GM12878 (cell line): ENCODE data around the gene CD207. TPM values are rescaled to one million over a fixed set of nuclear protein-coding genes. Genes with fewer than 3 reads are reported as not detected.

Experiments
- ATAC-seq: fragments of 200-7000 bp; cut with Tn5 transposase; 3 replicates; pipeline ENCODE4 v1.9.1; 2020; ENCODE audit warnings: mild to moderate bottlenecking, moderate library complexity
- BruUV-seq: library from RNA; stranded (reverse); fragments of 400-500 nt; replicated peaks from 2 replicates; lab custom pipeline; 2021; lab: Mats Ljungman, UMichigan
- CTCF ChIA-PET: fragments of 300-600 bp; sonication (Branson Sonifier 250); formaldehyde crosslinking; extraction: SDS; loops from one replicate; lab custom pipeline; 2021; ENCODE audit warnings: inconsistent platforms; lab: Yijun Ruan, JAX
- POLR2A ChIA-PET: fragments of 350-600 bp; formaldehyde crosslinking; extraction: SDS; loops from one replicate; lab custom pipeline; 2021; ENCODE audit warnings: inconsistent platforms; lab: Charles Lee
- RAD21 ChIA-PET: fragments of 300-600 bp; sonication (Branson Sonifier 250); formaldehyde crosslinking; loops from one replicate; lab custom pipeline; 2023; ENCODE audit warnings: antibody characterized with exemption; ENCODE audit not compliant: unreplicated experiment; lab: Charles Lee
- SMC1A ChIA-PET: fragments of 300-600 bp; sonication (Branson Sonifier 250); formaldehyde crosslinking; loops from one replicate; lab custom pipeline; 2023; ENCODE audit not compliant: unreplicated experiment, uncharacterized antibody; lab: Charles Lee
- DNase-seq: peaks from one replicate; pipeline ENCODE4 v3.0.0-alpha.2; 2011; ENCODE audit warnings: low read depth, low spot score
- FAIRE-seq: peaks from 3 replicates; lab custom pipeline; 2011; peaks lifted over from hg19 to GRCh38; lab: Jason Lieb, UNC
- H2AFZ ChIP-seq: 2 replicates; pipeline ENCODE4 v1.6.0; 2011; ENCODE audit warnings: low read depth, low read length, control low read depth; ENCODE audit not compliant: control insufficient read depth
- H3K27ac ChIP-seq: 2 replicates; pipeline ENCODE4 v1.5.1; 2011; ENCODE audit warnings: control low read depth; ENCODE audit not compliant: control insufficient read depth, insufficient read depth
- H3K27me3 ChIP-seq, 2 experiments: replicated peaks in 1 of 2; 2 replicates each; pipeline versions ENCODE4 v1.6.0 to v1.6.1; 2011; ENCODE audit warnings: low read length in 1 of 2; ENCODE audit not compliant: control insufficient read depth in 2 of 2, insufficient read depth in 2 of 2
- H3K36me3 ChIP-seq, 2 experiments: 2 replicates each; pipeline ENCODE4 v1.5.1; 2011; ENCODE audit warnings: low read length in 1 of 2; ENCODE audit not compliant: control insufficient read depth in 2 of 2, insufficient read depth in 2 of 2
- H3K4me1 ChIP-seq: 2 replicates; pipeline ENCODE4 v1.6.1; 2011; ENCODE audit warnings: mild to moderate bottlenecking, low read length, moderate library complexity, mixed read lengths; ENCODE audit not compliant: control insufficient read depth, insufficient read depth
- H3K4me2 ChIP-seq: 2 replicates; pipeline ENCODE4 v1.6.0; 2011; ENCODE audit warnings: control low read depth; ENCODE audit not compliant: control insufficient read depth, insufficient read depth
- H3K4me3 ChIP-seq: fragments of 200-600 bp; sonication (generic); 2 replicates; pipeline ENCODE4 v1.5.1; 2016
- H3K79me2 ChIP-seq: 2 replicates; pipeline ENCODE4 v1.6.0; 2011; ENCODE audit warnings: low read length; ENCODE audit not compliant: control insufficient read depth, insufficient read depth
- H3K9ac ChIP-seq: 2 replicates; pipeline ENCODE4 v1.8.0; 2011; ENCODE audit warnings: low read length, control low read depth, mixed read lengths; ENCODE audit not compliant: control insufficient read depth, insufficient read depth
- H3K9me3 ChIP-seq: replicated peaks from 3 replicates; pipeline ENCODE4 v1.5.1; 2011; ENCODE audit warnings: mild to moderate bottlenecking, low read length; ENCODE audit not compliant: control insufficient read depth, insufficient read depth
- H4K20me1 ChIP-seq: 2 replicates; pipeline ENCODE4 v1.6.0; 2011; ENCODE audit not compliant: control insufficient read depth, insufficient read depth
- CHD1 ChIP-seq: IDR thresholded peaks from 2 replicates; pipeline ENCODE4 v1.6.1; 2012; ENCODE audit warnings: low read depth, low read length, improper control_type of control experiment
- CREM ChIP-seq: IDR thresholded peaks from 2 replicates; pipeline ENCODE4 v1.6.1; 2014; ENCODE audit warnings: antibody characterized with exemption, low read depth
- E2F4 ChIP-seq: IDR thresholded peaks from 2 replicates; pipeline ENCODE4 v1.6.1; 2012; ENCODE audit warnings: low read depth, low read length, improper control_type of control experiment
- E4F1 ChIP-seq: fragments of 450-650 bp; IDR thresholded peaks from 2 replicates; pipeline ENCODE4 v1.6.1; 2018; ENCODE audit warnings: borderline replicate concordance, mild to moderate bottlenecking; ENCODE audit not compliant: partially characterized antibody
- HDGF ChIP-seq: fragments of 450-650 bp; IDR thresholded peaks from 2 replicates; pipeline ENCODE4 v1.6.1; 2016; ENCODE audit warnings: antibody characterized with exemption
- JUND ChIP-seq: IDR thresholded peaks from 2 replicates; pipeline ENCODE4 v1.6.1; 2012; ENCODE audit warnings: low read depth, mild to moderate bottlenecking, low read length, improper control_type of control experiment, moderate library complexity
- KAT2A ChIP-seq: conservative IDR thresholded peaks from 2 replicates; pipeline ENCODE4 v1.6.1; 2011; ENCODE audit warnings: low read depth, low read length; ENCODE audit not compliant: control insufficient read depth
- NR2C1 ChIP-seq: fragments of 450-650 bp; IDR thresholded peaks from 2 replicates; pipeline ENCODE4 v1.6.1; 2017; ENCODE audit warnings: antibody characterized with exemption, mild to moderate bottlenecking, moderate library complexity
- POLR2A ChIP-seq: IDR thresholded peaks from 2 replicates; pipeline ENCODE4 v1.6.1; 2011; ENCODE audit warnings: low read depth, mild to moderate bottlenecking, low read length
- POU2F2 ChIP-seq: IDR thresholded peaks from 3 replicates; pipeline ENCODE4 v1.6.1; 2011; ENCODE audit warnings: low read depth, mild to moderate bottlenecking, low read length, borderline replicate concordance
- SMC3 ChIP-seq: IDR thresholded peaks from 2 replicates; pipeline ENCODE4 v1.6.1; 2011; ENCODE audit warnings: low read length, improper control_type of control experiment, borderline replicate concordance
- SUZ12 ChIP-seq: fragments of 200-600 bp; sonication (generic); IDR thresholded peaks from one replicate; pipeline ENCODE4 v1.6.1; 2018; ENCODE audit warnings: antibody characterized with exemption, mild to moderate bottlenecking; ENCODE audit not compliant: unreplicated experiment
- ZBED1 ChIP-seq: IDR thresholded peaks from 2 replicates; pipeline ENCODE4 v1.6.1; 2016; ENCODE audit warnings: borderline replicate concordance
- ZNF274 ChIP-seq: IDR thresholded peaks from one replicate; pipeline ENCODE4 v1.8.0; 2011; ENCODE audit not compliant: insufficient read length, insufficient read depth
- ZNF384 ChIP-seq: IDR thresholded peaks from 2 replicates; pipeline ENCODE4 v1.6.1; 2012; ENCODE audit warnings: low read depth, mild to moderate bottlenecking, low read length, improper control_type of control experiment, borderline replicate concordance
- ZNF687 ChIP-seq: fragments of 450-650 bp; IDR thresholded peaks from 2 replicates; pipeline ENCODE4 v1.6.1; 2017; ENCODE audit warnings: mild to moderate bottlenecking, moderate library complexity
- WGBS: methylation state at CpG from one replicate; pipeline ENCODE4 v1.1.6; 2016; ENCODE audit warnings: low lambda C conversion rate; ENCODE audit not compliant: insufficient replicate concordance, insufficient coverage; ENCODE audit errors: missing lambda C conversion rate; 5-methylcytosine and 5-hydroxymethylcytosine counted together
- in situ Hi-C: fragments of 300-500 bp; cut with MboI; formaldehyde crosslinking; loops from 9 replicates; pipeline ENCODE4 v1.14.3; 2018; ENCODE audit warnings: mixed read lengths
- intact Hi-C: fragments of 100-400 bp; cut with micrococcal nuclease; formaldehyde crosslinking; loops from one replicate; pipeline ENCODE4 v1.14.2; 2022; ENCODE audit not compliant: unreplicated experiment
- polyA plus RNA-seq, 11 experiments: library from polyadenylated mRNA; depleted of rRNA in 4 of 11; unstranded in 6 of 11; stranded (reverse) in 5 of 11; fragments of >200 nt; fragmentation: Nextera tagmentation in 4 of 11; fragmentation: Illumina TruSeq in 1 of 11; extraction: Ambion mirVana in 4 of 11; extraction: Trizol in 1 of 11; gene quantifications; 1 replicate in 1 of 11; 2 replicates in 10 of 11; pipeline versions ENCODE4 v1.2.1 to v1.2.3, GENCODE V29; 2011 to 2016; ENCODE audit warnings: inconsistent platforms in 2 of 11, missing spikeins in 2 of 11, low read depth in 1 of 11
- total RNA-seq, 4 experiments: library from RNA; depleted of rRNA in 3 of 4; stranded (reverse); fragments of >200 nt in 3 of 4; fragmentation: Illumina TruSeq in 1 of 4; extraction: Trizol in 1 of 4; gene quantifications; 2 replicates each; pipeline versions ENCODE4 v1.2.1 to v1.2.3, GENCODE V29; 2013 to 2021

Gene CD207
- total and polyA plus RNA-seq, 10 of the 15 experiments (the other 5 are each of a cell fraction or from before 2014, with no cell fraction given), result not detected

- TF ChIP-seq ZNF687 (no peak), SMC3 (no peak)
Observed at GRCh38 chr2:70795164-70795995, 40.2 kb downstream of the CD207 start (continued).

GRCh38 chr2:70793450-70793849 is 42.2 kb downstream of the CD207 start:
- no peaks in the 10 kb centered on the region for H3K4me1 ChIP-seq
- FAIRE-seq, result no peak
- no peak overlapping the region for H2AFZ ChIP-seq
- in situ Hi-C loops, result no loop called here
- no peak for DNase-seq
- ChIA-PET CTCF (interaction anchor here (0.7 kb wide), 1 partner anchor 59 kb away, joined by 3 read pairs; no protein-coding TSS in a partner anchor), SMC1A (no interaction called here), POLR2A (no interaction called here), RAD21 (no interaction called here)
- H4K20me1 ChIP-seq, result no peaks in the 10 kb centered on the region
- no TSS peak for BruUV-seq
- intact Hi-C loops, result loop anchor here (5.0 kb wide), 1 partner anchor 69 kb away; no protein-coding TSS in a partner anchor
- no peak overlapping the region for H3K4me2 ChIP-seq
- H3K9ac ChIP-seq, result no peak overlapping the region
- 38% methylated on average over 2 of the region's 2 CpGs for WGBS
- ATAC-seq, result no peak
- H3K27ac ChIP-seq, result no peak overlapping the region
- H3K4me3 ChIP-seq, result no peak overlapping the region
- no peaks in the 10 kb centered on the region for H3K36me3 ChIP-seq
- no peaks in the 10 kb centered on the region for H3K79me2 ChIP-seq
- H3K9me3 ChIP-seq, result no peaks in the 10 kb centered on the region; the same call in 2 of the 3 replicates
- H3K27me3 ChIP-seq, result peaks cover 5 to 13% of the 10 kb centered on the region in 2 experiments
- TF ChIP-seq E4F1 (no peak), ZNF274 (no peak), E2F4 (no peak), CHD1 (no peak), SUZ12 (no peak), CREM (no peak), JUND (no peak), POLR2A (no peak), ZBED1 (no peak), ZNF384 (no peak), NR2C1 (no peak), KAT2A (no peak), POU2F2 (no peak), HDGF (no peak)
